ENCODE results near the gene SELENBP1.
A peak's percentile ranks its signal among the peaks of the same experiment; 100 is the strongest.

The SELENBP1 gene

DNA sequence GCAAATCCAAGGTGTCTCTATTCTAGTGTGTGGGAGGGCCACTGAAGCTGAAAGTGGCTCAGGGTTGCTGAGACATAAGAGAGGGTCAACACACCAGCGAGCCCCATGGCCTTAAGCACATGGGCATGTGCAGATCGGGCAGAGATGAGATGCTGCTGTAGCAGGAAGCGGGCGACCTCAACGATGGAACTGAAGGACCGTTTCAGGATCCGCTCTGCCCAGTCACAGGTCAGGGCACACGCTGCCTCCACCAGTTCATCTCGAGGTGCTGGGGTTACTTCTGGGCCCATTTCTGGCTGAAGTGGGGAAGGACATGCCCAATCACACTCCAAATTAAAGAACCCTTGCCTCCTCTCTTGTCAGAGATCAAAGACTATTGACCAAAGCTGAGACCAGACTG is 28.9 kb downstream of the SELENBP1 start:
- no peak for DNase-seq

GRCh38 chr1:151342569-151342968 is 29.9 kb downstream of the SELENBP1 start:
- DNase-seq: no peak

GRCh38 chr1:151342021-151342420 is 30.5 kb downstream of the SELENBP1 start:
- no peak for DNase-seq

GRCh38 chr1:151340870-151341754 is 31.4 kb downstream of the SELENBP1 start:
- DNase-seq: peak in 8 of 14 donors; percentile 7 to 68 (median 24)

DNA sequence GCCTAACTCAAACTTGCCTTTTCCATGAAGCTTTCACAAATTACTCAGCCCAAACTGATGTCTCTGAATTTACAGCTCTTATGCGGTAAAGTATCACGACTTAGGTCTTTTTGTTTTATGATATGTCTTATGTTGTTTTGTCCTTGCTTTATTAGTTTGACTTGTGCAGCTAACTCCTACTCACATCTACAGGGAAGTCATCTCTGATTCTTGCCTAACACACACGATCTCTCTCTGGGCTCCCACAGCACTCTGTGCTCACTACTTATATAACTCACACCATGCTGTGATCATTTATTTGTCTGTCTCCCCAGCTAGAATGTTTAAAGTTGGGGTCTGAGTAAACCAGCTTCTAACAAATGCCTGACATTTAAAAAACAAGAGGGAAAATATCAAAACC is 35.9 kb downstream of the SELENBP1 start:
- no peak for DNase-seq

GRCh38 chr1:151334822-151335221 is 37.7 kb downstream of the SELENBP1 start:
- DNase-seq: no peak

- DNase-seq: peak in 2 of 14 donors; percentile 58 to 61
Observed at GRCh38 chr1:151327903-151328674, 44.4 kb downstream of the SELENBP1 start.

GRCh38 chr1:151327223-151327902 is 45.1 kb downstream of the SELENBP1 start, which contains the start of gene PI4KB:
Gene PI4KB, minus strand, starts transcription at chr1:151327416. Its CDS starts 10,935 bp downstream, at chr1:151316481.
- DNase-seq: peak; percentile 42 to 98 (median 86)

- peak in 6 of 14 donors; percentile 54 to 77 (median 60) for DNase-seq
Observed at GRCh38 chr1:151326619-151327222, 45.8 kb downstream of the SELENBP1 start.

GRCh38 chr1:151325646-151326429 is 46.7 kb downstream of the SELENBP1 start:
- no peak for DNase-seq

DNA sequence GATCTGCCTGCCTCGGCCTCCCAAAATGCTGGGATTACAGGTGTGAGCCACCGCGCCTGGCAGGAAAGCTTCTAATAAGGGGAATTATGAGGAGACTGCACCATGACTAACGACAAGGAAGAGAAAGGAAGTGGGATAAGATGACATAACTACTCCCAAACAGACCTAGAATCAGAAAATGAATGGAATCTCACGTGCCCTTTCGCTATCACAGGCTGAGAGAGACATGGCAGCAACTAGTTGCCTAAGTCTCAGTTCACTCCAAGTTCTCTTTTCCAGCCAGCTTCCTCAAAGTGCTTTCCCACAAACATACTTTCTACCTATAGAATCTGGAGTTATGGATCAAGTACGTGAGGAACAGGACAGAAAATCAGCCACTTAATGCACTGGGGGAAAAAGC is 47.3 kb downstream of the SELENBP1 start:
- no peak for DNase-seq

GRCh38 chr1:151324390-151324930 is 48.0 kb downstream of the SELENBP1 start:
- DNase-seq: peak in 1 of 14 donors; percentile 69

GRCh38 chr1:151318975-151319374 is 53.5 kb downstream of the SELENBP1 start:
- DNase-seq: no peak

DNA sequence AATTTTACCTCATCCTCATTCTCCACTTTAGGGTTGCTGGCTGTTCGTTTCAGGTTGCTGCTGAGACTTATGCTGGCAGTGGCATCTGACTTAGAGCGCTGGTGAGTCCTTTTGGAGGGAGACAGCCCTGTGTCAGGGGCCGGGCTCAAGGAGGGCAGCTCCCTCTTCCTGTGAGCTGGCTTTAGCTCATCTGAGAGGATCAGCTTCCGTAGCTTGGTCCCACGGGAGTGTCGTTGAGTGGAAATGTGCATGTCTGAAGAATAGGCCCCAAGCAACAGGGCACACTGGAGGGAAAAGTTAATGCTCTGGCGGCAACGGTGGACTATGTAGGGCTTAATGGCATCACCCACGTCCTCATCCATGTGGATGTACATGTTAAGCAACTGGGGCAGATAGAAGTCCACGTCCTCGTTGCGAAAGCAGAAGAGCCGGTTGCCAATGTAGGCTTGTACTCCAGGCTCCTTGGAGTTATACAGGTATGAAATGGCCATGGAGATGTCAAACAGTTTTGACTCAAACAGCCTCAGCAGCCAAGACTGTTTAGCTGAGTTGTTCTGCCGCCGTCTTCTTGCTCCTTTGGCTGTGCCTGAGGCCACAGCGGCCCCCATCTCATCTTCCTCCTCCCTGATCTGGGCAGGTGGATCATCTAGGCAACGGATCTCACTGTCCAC is 56.8 kb downstream of the SELENBP1 start:
- no peak for DNase-seq

Data from C1 segment of cervical spinal cord (tissue), 14 donors.